Hepatocyte (in vitro differentiated cells): ENCODE measurements around the gene RASAL2.

Experiments
- CTCF ChIP-seq: fragments of 200-600 bp; sonication (generic); IDR thresholded peaks from 2 replicates; pipeline ENCODE4 v1.5.1; 2016; ENCODE audit warnings: antibody characterized with exemption, mild to moderate bottlenecking; ENCODE audit not compliant: poor library complexity
- EZH2phosphoT487 ChIP-seq: fragments of 200-600 bp; sonication (generic); IDR thresholded peaks from one replicate; pipeline ENCODE4 v1.6.1; 2018; ENCODE audit warnings: antibody characterized with exemption, mild to moderate bottlenecking, low read depth, moderate library complexity; ENCODE audit not compliant: unreplicated experiment, severe bottlenecking

DNA sequence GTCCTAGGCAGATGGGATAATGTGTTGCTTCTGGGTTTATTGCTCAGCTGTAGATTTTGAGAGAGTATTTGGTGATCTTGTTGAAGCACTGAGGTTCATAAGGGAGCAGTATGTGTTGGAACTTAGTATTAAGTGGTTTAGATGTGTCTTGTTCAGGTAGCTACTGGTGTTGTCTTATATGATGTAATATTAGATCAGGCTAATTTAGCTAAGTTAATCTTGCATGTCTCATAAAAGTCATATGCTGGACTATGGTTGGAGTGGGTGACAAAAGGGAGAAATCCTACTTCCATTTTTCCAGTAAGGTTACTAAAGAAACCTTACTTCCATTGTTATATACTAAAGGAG, 206.4 kb downstream of the RASAL2 start:
- TF ChIP-seq CTCF (no peak), EZH2phosphoT487 (no peak)
